Activated CD4-positive, alpha-beta T cell treated with anti-CD3 and anti-CD28 coated beads, Interleukin-2, Interleukin-4, amounts not matched to agents 100 ng/mL and 50 ng/mL, durations not matched to agents 16 hours and 8 hours (primary cell): Measurements from ENCODE around the gene SYPL2.
"Not testable (repeated sequence)": the region's sequence is repeated elsewhere in the genome, so short reads cannot be mapped to it uniquely, and the experiment has no call there.

Experiments
- DNase-seq: peaks from one replicate; pipeline ENCODE4 v3.0.0-alpha.2; 2020; ENCODE audit warnings: low spot score

The SYPL2 gene

DNA sequence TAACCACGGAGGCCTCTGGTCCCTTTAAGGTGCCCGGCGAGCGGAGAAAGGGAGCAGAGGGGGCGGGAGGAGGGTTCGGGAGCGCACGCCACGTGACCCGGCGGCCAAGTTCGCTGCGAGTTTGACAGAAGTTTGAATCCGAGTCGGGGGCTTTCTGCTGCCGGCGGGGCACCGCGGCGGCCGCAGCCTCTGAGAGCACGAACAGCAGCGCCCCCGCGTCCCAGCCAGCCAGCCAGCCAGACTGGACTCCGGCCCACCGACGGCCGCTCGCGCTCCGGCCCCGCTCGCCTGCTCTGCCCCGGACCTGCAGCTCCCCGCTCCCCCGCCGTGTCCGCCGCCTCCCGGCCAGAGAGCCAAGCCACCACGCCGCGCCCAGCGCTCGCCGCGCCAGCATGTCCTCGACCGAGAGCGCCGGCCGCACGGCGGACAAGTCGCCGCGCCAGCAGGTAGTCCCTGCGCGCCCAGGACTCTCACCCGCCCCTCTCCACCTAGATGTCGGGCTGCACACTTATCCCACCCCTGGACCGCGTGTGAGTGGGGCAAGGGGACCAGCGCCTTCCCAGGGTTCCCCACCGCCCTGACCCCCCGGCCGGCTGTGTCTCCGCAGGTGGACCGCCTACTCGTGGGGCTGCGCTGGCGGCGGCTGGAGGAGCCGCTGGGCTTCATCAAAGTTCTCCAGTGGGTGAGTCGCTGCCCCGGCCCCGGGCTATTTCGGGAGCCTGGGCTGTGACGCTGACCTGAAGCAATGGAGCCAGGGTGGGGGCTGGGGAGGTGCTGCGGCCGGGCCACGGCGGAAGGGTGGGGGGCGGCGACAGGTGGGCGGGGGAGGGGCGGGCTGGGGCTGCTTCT is at the start of gene SYPL2:
Gene SYPL2 (plus strand): TSS at position 95 of the 849 bp plus-strand sequence. CDS start 298 bp downstream, at position 393.
- DNase-seq: no peak

DNA sequence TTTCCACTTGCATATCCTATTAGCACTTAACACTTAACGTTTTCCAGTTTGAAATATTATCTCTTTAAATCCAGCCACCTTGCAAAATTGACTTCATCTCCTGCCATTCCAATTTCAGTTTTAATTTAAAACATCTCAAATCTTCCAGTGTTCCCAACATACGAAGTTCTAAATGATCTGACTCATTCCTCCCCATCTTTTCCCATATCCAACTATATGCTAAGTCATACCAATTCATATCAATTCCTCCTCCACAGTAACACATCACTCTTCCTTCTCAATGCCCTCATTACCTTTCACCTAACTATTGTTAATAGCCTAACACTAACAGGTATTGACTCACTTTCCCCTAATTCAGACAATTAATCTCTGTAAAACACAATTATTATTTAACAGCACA is 42.8 kb upstream of the SYPL2 start:
- no peak for DNase-seq

DNA sequence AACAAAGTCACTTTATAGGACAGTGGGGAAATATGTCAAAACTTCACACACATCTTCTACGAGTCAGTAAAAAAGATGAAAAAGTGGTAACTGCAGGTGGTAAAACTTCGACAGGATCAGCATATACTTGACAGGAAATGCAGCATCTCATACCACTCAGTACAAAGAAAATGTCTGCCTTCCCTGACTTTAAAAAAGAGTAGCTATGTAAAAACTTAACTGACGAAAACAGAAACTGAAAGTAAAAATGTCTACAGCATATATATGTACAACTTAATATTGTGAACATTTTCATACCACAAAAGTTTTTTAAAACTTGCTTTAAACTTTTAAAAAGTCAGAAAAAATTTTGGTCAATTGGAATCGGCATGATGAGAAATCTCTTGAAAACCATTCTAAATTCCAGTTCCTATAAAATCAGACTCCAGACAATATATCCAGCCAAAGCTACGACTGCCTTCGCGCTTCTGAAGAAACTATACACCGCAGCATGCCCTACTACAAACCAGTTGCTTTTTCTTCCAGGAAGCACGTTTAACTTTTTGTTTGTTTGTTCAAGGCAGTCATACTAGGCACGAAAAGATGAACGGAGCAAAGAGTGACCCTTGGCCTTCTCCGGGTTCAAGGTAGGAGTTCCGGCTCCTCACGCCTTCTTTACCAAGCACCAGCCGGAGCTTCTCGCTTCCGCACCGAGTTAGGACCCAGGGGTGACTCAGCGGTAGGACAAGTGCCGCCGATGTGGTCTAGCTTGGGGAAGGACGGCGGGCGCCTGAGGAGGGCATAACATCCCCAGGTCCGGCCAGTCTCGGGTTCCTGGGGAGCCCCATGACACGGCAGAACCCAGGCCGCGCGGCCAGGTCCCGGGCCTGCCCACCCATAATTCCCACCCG is 40.7 kb upstream of the SYPL2 start:
- DNase-seq: peak; percentile 65

DNA sequence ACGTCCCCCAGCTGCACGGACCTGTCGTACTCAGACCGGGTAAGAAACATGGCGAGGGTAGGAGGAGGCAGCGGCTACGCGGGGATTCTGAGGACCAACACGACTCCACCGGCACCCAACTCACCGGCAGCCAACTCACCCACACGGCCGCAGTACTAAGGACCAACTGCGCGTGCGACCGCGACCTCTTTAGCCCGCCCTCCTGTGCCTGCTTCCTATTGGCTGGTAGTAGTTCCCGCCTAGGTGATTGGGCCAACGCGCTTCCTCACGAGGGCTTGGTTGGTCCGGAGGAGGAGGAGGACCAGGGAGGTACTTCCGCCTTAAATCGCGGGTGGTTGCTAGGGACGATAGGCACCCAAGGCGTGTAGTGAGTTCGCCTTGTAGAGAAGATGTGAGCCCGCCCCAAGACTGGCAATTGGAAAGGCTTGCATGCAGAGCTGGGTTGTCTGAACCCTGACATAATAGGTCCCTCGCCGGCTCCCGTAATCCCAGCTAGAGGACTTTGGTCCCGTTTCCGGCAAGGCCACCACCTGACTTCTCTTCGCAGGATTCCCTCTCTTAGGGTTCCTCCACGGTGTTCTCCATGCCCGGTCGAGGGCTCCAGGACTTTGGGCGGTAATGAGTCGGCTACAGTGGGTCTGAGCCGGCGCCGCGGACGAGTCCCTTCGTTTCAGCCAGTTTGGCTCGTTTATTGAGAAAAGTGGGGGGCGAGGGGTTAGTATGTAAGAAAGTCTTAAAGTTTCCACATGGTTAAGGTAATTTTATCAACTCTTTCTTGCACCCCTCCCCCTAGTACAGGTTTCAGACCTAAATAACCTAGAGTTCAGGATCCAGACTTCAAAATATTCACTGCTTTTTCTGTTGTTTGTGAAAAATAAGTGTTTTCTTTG is 39.8 kb upstream of the SYPL2 start, which contains the start of gene PSMA5:
Gene PSMA5 (minus strand): TSS at position 168 of the 890 bp plus-strand sequence. CDS start 118 bp downstream, at position 50.
- DNase-seq: peak; percentile 98

DNA sequence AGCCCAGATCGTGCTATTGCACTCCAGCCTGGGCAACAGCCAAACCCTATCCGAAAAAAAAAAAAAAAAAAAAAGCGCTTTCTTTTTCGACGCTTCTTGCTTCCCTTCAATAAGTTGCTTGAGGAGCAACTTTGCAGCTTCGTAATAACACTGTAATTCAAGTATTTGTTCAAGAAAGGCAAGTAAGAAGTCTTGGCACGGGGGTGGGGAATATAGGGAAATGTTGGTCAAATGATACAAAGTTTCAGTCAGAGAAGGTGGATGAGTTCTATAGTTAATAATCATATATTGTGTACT is 39.2 kb upstream of the SYPL2 start:
- no peak for DNase-seq

DNA sequence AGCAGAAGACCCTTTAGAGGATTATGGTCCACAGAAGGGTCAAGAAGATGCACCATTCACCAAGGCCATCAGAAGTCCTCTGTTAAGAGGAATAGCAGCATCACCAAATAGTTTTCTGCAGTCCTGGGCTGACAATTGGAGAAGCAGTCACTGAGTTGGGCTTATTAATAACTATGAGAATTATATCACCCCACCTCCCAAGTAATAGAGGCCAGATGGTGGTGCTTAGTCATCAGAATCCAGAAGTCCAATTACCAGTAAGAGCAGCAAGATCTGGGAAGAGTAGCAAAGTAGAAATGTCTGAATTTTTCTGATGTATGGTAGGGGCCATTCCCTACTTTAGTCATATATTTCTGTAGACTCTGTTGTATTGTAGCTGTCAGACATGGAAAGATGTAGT is 34.0 kb upstream of the SYPL2 start:
- DNase-seq: no peak

DNA sequence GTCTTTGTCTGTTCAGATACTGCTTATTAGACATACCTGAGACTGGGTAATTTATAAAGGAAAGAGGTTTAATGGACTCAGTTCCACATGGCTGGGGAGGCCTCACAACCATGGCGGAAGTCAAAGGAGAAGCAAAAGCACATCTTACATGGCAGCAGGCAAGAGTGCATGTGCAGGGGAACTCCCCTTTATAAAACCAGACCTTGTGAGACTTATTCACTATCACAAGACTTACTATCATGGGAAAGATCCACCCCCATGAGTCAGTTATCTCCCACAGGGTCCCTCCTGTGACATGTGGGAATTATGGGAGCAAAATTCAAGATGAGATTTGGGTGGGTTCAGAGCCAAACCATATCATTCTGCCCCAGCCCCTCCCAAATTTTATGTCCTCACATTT is 33.0 kb upstream of the SYPL2 start:
- DNase-seq: no peak

DNA sequence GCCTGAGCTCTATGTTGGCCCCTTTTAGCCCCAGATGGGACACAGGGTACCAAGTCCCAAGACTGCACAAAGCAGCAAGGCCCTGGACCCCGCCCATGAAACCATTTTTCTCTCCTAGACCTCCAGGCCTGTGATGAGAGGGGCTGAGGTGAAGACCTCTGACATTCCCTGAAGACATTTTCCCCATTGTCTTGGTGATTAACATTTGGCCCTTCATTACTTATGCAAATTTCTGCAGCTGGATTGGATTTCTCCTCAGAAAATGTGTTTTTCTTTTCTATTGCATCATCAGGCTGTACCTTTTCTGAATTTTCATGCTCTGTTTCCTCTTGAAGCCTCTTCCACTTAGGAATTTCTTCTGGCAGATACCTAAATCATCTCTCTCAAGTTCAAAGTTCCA is 31.9 kb upstream of the SYPL2 start:
- no peak for DNase-seq

DNA sequence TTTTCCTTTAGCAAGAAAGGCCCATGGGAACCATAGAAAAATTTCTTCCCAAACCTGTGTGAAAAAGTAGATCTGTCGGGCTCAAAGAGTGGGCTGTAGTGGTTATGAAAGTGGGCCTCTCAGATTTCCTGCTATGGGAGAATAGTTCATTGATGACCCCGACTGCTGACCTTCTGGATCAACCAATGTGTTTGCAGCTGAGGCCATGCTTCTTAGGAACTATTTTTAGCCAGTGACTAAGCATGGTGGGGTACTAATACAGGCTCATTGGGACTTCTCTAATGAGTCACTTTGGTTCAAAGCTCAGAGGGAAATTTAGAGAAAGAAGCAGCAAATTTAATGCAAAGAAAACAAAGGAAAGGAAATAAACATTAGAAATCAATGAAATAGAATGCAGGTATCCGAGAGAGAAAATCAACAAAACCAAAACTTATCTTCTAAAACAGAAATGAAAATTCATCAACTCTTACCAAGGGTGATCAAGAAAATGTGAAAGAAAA is 27.5 kb upstream of the SYPL2 start:
- DNase-seq: no peak

DNA sequence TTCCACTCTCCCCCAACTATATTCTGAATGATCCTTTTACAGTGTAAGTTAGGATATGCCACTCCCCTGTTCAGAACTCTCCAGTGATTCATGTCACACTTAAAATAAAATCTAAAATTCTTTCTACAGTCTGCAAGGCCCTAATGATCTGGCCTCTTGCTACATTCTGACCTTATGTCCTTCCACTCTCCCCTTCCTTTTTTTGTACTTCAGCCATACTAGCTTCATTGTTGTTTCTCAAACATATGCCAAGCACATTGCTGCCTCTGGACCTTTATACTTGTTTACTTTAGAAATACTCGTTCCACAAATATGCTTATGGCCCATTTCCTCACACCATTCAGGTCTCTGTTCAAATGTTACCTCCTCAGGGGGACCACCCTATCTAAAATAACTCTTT is 25.3 kb upstream of the SYPL2 start:
- DNase-seq: no peak

DNA sequence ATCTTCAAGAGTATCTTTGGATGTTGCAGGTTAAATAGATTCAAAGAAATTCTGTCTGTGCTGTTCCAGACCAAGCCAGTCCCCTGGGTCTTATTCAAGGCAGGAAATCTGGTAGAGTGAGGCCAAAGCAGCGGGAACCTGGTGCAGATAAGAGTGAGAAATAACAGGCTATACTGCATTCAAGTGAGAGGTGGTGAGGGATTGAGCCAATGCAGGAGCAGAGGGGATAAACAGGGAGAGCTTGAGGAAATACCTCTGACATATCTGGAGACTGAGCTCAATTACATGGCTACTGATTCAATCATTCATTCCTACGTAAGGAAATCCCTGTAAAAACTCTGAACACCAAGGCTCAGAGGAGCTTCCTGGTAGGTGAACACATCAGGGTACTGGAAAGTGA is 22.9 kb upstream of the SYPL2 start:
- no peak for DNase-seq

DNA sequence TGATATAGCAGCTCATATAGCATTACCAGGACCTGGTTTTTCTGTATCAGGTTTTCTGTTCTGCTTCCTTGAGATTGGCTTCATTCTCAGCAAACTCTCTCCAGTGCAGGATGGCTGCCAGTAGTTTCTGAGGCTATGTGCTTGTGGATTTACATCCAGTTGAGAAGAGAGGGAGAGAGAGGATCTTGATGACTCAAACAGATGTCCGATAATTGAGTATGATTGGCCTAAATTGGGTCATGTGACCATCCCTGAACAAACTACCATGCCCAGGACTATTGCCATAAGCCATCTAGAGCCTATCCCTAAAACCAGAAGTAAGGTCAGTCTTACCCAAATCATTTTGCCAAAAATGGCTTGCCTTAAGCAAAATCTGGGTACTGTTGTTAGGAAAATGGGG is 22.0 kb upstream of the SYPL2 start:
- no peak for DNase-seq

DNA sequence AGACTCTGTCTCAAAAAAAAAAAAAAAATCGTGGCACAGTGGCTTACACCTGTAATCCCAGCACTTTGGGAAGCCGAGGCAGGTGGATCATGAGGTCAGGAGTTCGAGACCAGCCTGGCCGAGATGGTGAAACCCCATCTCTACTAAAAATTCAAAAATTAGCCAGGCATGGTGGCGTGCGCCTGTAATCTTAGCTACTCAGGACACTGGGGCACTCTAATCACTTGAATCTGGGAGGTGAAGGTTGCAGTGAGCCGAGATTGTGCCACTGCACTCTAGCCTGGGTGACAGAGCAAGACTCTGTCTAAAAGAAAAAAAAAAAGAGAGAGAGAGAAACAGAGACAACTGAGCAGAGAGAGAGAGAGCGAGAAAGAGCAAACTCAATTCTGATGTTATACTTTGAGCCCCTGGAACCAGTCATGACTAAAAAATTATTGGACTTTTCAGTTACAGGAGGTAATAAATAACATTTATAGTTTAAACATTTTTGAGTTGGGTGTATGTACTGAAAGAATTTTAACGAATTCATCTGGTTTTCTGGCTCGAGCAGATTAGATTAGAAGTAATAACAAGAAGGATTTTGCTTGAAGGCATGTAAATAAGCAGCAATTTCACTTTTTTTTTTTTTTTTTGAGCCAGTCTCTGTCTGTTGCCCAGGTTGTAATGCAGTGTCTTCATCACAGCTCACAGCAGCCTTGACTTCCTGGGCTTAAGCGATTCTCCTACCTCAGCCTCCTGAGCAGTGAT is 20.2 kb upstream of the SYPL2 start:
- not testable (repeated sequence) for DNase-seq

DNA sequence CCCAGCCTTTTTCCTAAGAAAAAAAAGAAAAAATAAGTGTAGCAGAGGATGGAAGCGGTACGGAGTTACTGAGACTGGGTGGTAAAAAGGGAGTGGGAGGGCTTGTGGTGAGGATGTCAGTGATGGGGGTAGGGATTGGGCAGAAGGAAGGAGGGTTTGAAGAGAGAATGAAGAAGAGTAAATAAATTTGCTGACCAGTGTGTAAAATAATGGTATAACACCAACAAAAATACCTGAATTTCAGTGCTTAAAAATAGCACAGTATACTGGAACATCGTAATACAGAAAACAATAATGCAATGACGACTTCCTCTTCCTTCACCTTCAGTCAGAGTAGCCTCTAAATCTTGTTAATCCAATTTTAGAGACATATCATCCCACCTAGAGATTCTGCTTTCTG is 18.8 kb upstream of the SYPL2 start:
- DNase-seq: no peak

DNA sequence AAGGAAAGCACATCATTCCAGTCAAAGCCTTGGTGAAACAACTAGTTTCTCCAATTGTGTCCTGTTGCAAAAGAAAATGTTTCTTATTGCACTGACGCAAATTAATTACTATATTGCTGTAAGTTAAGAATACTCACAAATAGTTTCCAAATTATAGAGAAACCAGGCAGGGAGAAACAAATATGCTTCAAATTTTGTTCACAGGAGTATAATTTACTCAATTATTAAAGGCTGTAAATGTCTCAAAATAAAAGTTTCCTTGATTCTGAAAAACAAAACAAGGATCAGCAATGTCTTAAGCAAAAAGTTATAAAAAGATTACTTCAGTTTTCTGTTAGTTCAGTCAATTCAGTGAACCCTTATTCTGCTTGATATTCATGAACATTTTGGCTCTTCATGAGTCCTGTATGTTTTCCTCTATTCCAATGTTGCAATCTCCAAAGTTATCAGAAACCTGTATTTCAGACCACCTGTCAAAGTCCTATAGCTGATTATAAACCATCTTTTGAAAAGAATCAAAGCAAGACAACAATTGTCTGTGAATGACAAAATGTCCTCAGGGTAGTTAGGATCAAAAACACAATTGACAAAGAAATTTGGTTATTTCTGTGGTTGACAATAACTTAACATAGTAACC is 11.7 kb upstream of the SYPL2 start:
- no peak for DNase-seq

DNA sequence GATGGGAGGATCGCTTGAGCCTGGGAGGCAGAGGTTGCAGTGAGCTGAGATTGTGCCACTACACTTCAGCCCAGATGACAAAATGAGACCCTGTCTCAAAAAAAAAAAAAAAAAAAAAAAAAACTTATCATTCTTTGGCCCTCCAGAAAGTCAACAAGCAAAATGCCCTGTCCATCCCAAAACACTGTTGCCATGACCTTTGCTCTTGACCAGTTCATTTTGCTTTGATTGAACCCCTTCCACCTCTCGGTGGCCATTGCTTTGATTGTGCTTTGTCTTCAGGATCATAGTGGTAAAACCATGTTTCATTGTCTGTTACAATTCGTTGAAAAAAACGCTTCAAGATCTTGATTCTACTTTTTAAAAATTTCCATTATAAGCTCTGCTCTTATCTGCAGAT is 8.5 kb upstream of the SYPL2 start:
- DNase-seq: no peak

DNA sequence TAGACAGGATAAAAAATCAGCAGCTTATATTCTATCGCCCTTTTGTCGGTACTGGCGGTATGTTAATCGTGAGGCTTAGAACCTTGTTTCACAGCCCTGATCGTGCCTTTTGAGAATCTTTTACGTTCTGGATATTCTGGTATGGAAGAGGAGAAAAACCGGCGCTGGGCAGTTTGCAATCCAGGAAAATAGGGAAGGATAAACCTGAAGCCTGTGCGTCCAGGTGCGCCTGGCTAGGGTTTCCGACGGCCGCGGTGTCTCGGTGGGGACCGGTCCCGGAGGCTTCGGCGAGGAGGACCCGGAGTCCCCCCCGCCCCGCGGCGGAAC is 258 bp upstream of the SYPL2 start:
- no peak for DNase-seq

DNA sequence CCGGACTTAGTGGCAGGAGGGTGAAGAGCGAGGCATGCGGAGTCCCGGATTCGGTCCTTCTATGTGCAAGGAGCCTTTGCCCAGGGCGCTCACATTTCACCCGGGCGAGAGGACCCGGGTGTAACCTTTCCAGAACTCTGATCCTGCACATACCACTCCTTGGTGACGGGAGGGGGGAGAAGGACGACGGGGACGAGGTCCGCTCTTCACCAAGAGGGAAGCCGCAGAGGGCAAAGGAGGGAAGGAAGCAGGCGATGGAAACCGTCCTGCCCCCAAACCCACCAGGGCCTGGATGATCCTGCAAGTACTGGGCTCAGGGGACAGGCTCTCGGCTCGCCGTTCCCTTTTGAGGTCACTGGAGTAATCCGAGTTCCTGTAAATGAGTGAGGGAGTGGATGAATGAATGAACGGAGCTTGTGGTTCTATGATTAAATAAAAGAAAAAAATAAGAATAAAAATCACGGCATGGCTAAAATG is 993 bp downstream of the SYPL2 start:
- DNase-seq: no peak

DNA sequence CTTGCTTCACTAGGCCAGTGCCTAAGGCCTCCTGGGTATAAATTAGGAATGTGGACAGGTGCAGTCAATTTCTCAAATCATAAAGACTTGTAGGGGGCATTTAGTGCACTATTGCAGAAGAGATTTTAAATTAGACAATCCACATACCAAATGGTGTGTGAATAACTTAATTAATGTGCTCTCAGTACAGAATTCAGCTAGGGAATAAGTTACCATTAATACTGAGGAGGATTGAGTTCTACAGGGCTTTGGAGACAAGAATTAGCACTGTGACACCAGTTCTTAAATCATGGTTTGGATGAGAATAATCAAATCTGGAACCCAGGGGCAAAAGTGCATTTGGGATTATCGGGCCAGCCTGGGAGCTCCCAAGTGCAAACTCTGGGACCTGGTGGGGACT is 1.7 kb downstream of the SYPL2 start:
- DNase-seq: no peak

DNA sequence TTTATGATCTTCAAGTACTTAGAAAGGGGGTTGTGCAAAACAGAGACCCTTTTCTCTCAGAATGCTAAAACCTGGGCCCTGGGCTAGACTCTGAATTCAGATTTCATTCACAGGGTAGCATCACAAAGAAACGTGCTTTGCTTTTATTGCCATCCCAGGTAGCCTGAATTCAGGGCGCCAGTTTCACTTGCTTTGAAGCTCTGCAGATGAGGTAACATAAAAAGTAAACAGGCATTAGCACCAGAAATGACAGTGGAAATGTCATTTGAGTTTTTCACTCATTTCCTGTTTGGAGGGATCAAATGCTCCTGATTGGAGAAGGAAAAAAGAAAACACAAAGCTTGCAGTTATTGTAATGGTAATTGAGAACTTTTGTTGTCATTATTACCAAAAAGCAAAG is 2.6 kb downstream of the SYPL2 start:
- DNase-seq: no peak

DNA sequence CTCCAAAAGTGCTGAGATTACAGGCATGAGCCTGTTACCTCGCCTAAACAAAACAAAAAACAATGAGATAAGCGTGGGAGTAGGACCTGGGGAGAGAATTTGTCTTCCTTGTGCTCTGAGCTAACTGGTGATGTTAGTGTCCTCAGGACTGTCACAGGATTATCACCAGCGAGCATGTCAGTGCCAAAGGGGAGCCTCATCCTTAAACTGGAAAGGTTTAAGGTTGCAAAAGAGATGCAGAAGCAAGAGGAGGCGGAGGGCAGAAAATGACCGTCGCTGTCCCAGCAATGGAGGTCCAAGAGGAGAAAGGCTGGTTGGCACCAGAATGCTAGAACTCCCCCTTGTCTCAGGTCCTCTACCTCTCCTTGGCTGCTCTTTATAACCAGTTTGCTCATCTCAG is 3.9 kb downstream of the SYPL2 start:
- no peak for DNase-seq
